Peyer's patch (tissue), 4 donors: ENCODE data around the gene FGF22.

ENCODE experiments used
- CTCF ChIP-seq, 6 experiments: fragments of 450-650 bp in 4 of 6; fragments of 200-600 bp in 2 of 6; sonication (generic) in 1 of 6; IDR thresholded peaks; one replicate each; pipeline ENCODE4 v1.5.1; 2017 to 2019; ENCODE audit warnings: antibody characterized with exemption in 6 of 6, mild to moderate bottlenecking in 3 of 6, moderate library complexity in 1 of 6
- POLR2A ChIP-seq, 2 donors: fragments of 450-650 bp; IDR thresholded peaks; one replicate each; pipeline ENCODE4 v1.5.1; 2017; ENCODE audit warnings: antibody characterized with exemption in 2 of 2, mild to moderate bottlenecking in 2 of 2, moderate library complexity in 2 of 2

GRCh38 chr19:595326-596262 is 44.1 kb upstream of the FGF22 start:
- TF ChIP-seq CTCF (IDR thresholded peaks at IDR 0.05) (no peak), POLR2A (IDR thresholded peaks at IDR 0.05) (no peak)
